Activated CD8-positive, alpha-beta T cell treated with anti-CD3 and anti-CD28 coated beads for 36 hours (primary cell): ENCODE data around the gene LAMA3. TPM values are rescaled to one million over a fixed set of nuclear protein-coding genes. Genes with fewer than 3 reads are reported as not detected.

ENCODE experiments used
- ATAC-seq: fragments of 200-7000 bp; cut with Tn5 transposase; one replicate; pipeline ENCODE4 v1.10.0; 2021; ENCODE audit warnings: mild to moderate bottlenecking, moderate library complexity
- CTCF ChIA-PET: fragments of 350-600 bp; sonication (Branson Sonifier 250); formaldehyde crosslinking; loops from one replicate; lab custom pipeline; 2021; ENCODE audit warnings: antibody characterized with exemption; lab: Charles Lee
- POLR2A ChIA-PET: fragments of 350-600 bp; sonication (Branson Sonifier 250); formaldehyde crosslinking; loops from one replicate; lab custom pipeline; 2021; ENCODE audit warnings: antibody characterized with exemption; lab: Charles Lee
- DNase-seq: peaks from one replicate; pipeline ENCODE4 v3.0.0-alpha.2; 2020
- H3K27ac Mint-ChIP-seq: one replicate; pipeline ENCODE4 v1.8.0; 2021; ENCODE audit warnings: mild to moderate bottlenecking, mixed read lengths
- H3K27me3 Mint-ChIP-seq: one replicate; pipeline ENCODE4 v1.8.0; 2021; ENCODE audit warnings: mixed read lengths
- H3K36me3 Mint-ChIP-seq: one replicate; pipeline ENCODE4 v1.8.0; 2021; ENCODE audit warnings: low read depth, mixed read lengths
- H3K4me1 Mint-ChIP-seq: one replicate; pipeline ENCODE4 v1.8.0; 2021; ENCODE audit warnings: low read depth, mixed read lengths
- H3K4me3 Mint-ChIP-seq: one replicate; pipeline ENCODE4 v1.8.0; 2021; ENCODE audit warnings: mild to moderate bottlenecking, moderate library complexity, mixed read lengths
- H3K9me3 Mint-ChIP-seq: one replicate; pipeline ENCODE4 v1.8.0; 2021; ENCODE audit warnings: mixed read lengths
- CTCF ChIP-seq: fragments of 200-600 bp; IDR thresholded peaks from one replicate; pipeline ENCODE4 v1.8.0; 2022; ENCODE audit warnings: antibody characterized with exemption, mild to moderate bottlenecking
- intact Hi-C: fragments of 100-400 bp; cut with micrococcal nuclease; formaldehyde crosslinking; loops from one replicate; pipeline ENCODE4 v1.10.0; 2022
- total RNA-seq, 2 experiments: library from RNA; stranded (reverse); gene quantifications; one replicate each; pipeline ENCODE4 v1.2.3, GENCODE V29; 2021

Gene LAMA3
- total RNA-seq, 2 experiments from 2014 or later = 0.05 TPM; not detected in 1

GRCh38 chr18:23690505-23691068 is 1.3 kb downstream of the LAMA3 start:
- peak; percentile 5 for DNase-seq
- POLR2A ChIA-PET = interaction anchor here (0.6 kb wide), 1 partner anchor 182 kb away, joined by 4 read pairs; no protein-coding TSS in a partner anchor
- ATAC-seq = no peak
- H3K4me1 Mint-ChIP-seq = peaks cover 5% of the 10 kb centered on the region
- TF ChIP-seq CTCF = no peak
- CTCF ChIA-PET = interaction anchor here (1.2 kb wide), 1 partner anchor 12 kb away, joined by 5 read pairs; no protein-coding TSS in a partner anchor
- H3K27ac Mint-ChIP-seq = no peak overlapping the region
- H3K4me3 Mint-ChIP-seq = peak overlapping the region; percentile 48
- H3K36me3 Mint-ChIP-seq = no peaks in the 10 kb centered on the region
- intact Hi-C loops = no loop called here
- H3K9me3 Mint-ChIP-seq = no peaks in the 10 kb centered on the region
- peaks cover 29% of the 10 kb centered on the region for H3K27me3 Mint-ChIP-seq

- DNase-seq (no peak), ATAC-seq (no peak)
- no peak overlapping the region for H3K27ac Mint-ChIP-seq
- intact Hi-C loops = no loop called here
- H3K9me3 Mint-ChIP-seq = no peaks in the 10 kb centered on the region
- H3K4me1 Mint-ChIP-seq = peaks cover 3% of the 10 kb centered on the region
- peaks cover 12% of the 10 kb centered on the region for H3K27me3 Mint-ChIP-seq
- TF ChIP-seq CTCF = no peak
- no peak overlapping the region for H3K4me3 Mint-ChIP-seq
- ChIA-PET POLR2A (interaction anchor here (1.5 kb wide), 1 partner anchor 24 kb away, joined by 3 read pairs; no protein-coding TSS in a partner anchor), CTCF (interaction anchor here (0.8 kb wide), 1 partner anchor 9 kb away, joined by 3 read pairs; no protein-coding TSS in a partner anchor)
- H3K36me3 Mint-ChIP-seq = no peaks in the 10 kb centered on the region
Measured at GRCh38 chr18:23693846-23694245, 4.6 kb downstream of the LAMA3 start.

- Mint-ChIP-seq H3K27me3 (peaks cover 9% of the 10 kb centered on the region), H3K27ac (no peak overlapping the region), H3K4me1 (no peaks in the 10 kb centered on the region), H3K9me3 (no peaks in the 10 kb centered on the region), H3K4me3 (no peak overlapping the region), H3K36me3 (no peaks in the 10 kb centered on the region)
- POLR2A ChIA-PET = interaction anchor here (1.5 kb wide), 1 partner anchor 25 kb away, joined by 3 read pairs; no protein-coding TSS in a partner anchor
- TF ChIP-seq CTCF = no peak
- ATAC-seq (no peak), DNase-seq (no peak)
- intact Hi-C loops = no loop called here
- CTCF ChIA-PET = interaction anchor here (1.1 to 1.4 kb wide), 2 partner anchors 9 to 68 kb away, joined by 3 to 4 read pairs; no protein-coding TSS in a partner anchor
Measured at GRCh38 chr18:23694637-23695430, 5.6 kb downstream of the LAMA3 start.

- DNase-seq = no peak
- Mint-ChIP-seq H3K36me3 (no peaks in the 10 kb centered on the region), H3K27me3 (peaks cover 13% of the 10 kb centered on the region), H3K9me3 (no peaks in the 10 kb centered on the region), H3K4me3 (no peak overlapping the region), H3K27ac (no peak overlapping the region), H3K4me1 (no peaks in the 10 kb centered on the region)
- ATAC-seq = no peak
- TF ChIP-seq CTCF = no peak
- POLR2A ChIA-PET = interaction anchor here (0.8 kb wide), 1 partner anchor 102 kb away, joined by 3 read pairs; no protein-coding TSS in a partner anchor
- CTCF ChIA-PET = interaction anchor here (3.1 to 6.7 kb wide), 2 partner anchors 77 to 203 kb away, joined by 18 to 57 read pairs; no protein-coding TSS in a partner anchor
- intact Hi-C loops = loop anchor here (5.0 kb wide), 1 partner anchor 79 kb away; no protein-coding TSS in a partner anchor
Measured at GRCh38 chr18:23701017-23701416, 11.8 kb downstream of the LAMA3 start.
